Astrocyte (in vitro differentiated cells and primary cell): Measurements from ENCODE around the gene TCERG1. TPM values are rescaled to one million over a fixed set of nuclear protein-coding genes. Genes with fewer than 3 reads are reported as not detected.

Source experiments
- DNase-seq: peaks from one replicate; pipeline ENCODE4 v3.0.0-alpha.2; 2010; ENCODE audit warnings: low read depth
- FAIRE-seq: peaks from 2 replicates; lab custom pipeline; 2011; peaks lifted over from hg19 to GRCh38; lab: Jason Lieb, UNC
- H2AFZ ChIP-seq: 2 replicates; pipeline ENCODE4 v1.6.0; 2012; ENCODE audit warnings: low read depth, low read length, inconsistent platforms
- H3K27ac ChIP-seq: 2 replicates; pipeline ENCODE4 v1.5.1; 2011; ENCODE audit warnings: low read depth, low read length, inconsistent platforms
- H3K27me3 ChIP-seq: 2 replicates; pipeline ENCODE4 v1.6.0; 2011; ENCODE audit warnings: low read length, inconsistent platforms; ENCODE audit not compliant: insufficient read depth
- H3K36me3 ChIP-seq: 2 replicates; pipeline ENCODE4 v1.5.1; 2011; ENCODE audit warnings: low read length, inconsistent platforms; ENCODE audit not compliant: insufficient read depth
- H3K4me1 ChIP-seq: 2 replicates; pipeline ENCODE4 v1.5.1; 2011; ENCODE audit warnings: low read length, inconsistent platforms; ENCODE audit not compliant: insufficient read depth
- H3K4me2 ChIP-seq: 2 replicates; pipeline ENCODE4 v1.6.0; 2012; ENCODE audit warnings: low read length, inconsistent platforms
- H3K4me3 ChIP-seq: 2 replicates; pipeline ENCODE4 v1.5.1; 2011; ENCODE audit warnings: low read depth, mild to moderate bottlenecking, low read length, inconsistent platforms; ENCODE audit not compliant: insufficient read depth
- H3K79me2 ChIP-seq: 2 replicates; pipeline ENCODE4 v1.6.0; 2012; ENCODE audit warnings: mild to moderate bottlenecking, low read length, inconsistent platforms; ENCODE audit not compliant: insufficient read depth
- H3K9ac ChIP-seq: 2 replicates; pipeline ENCODE4 v1.6.0; 2012; ENCODE audit warnings: mild to moderate bottlenecking, low read length, inconsistent platforms
- H3K9me3 ChIP-seq: 2 replicates; pipeline ENCODE4 v1.5.1; 2012; ENCODE audit warnings: low read depth, mild to moderate bottlenecking, low read length, inconsistent platforms; ENCODE audit not compliant: insufficient read depth
- H4K20me1 ChIP-seq: 2 replicates; pipeline ENCODE4 v1.6.0; 2012; ENCODE audit warnings: low read length, inconsistent platforms; ENCODE audit not compliant: insufficient read depth
- H3K27ac Mint-ChIP-seq: one replicate; pipeline ENCODE4 v1.8.0; 2021; ENCODE audit warnings: mild to moderate bottlenecking, mixed read lengths; ENCODE audit not compliant: unreplicated experiment
- H3K27me3 Mint-ChIP-seq: one replicate; pipeline ENCODE4 v1.8.0; 2021; ENCODE audit warnings: low read depth, mixed read lengths; ENCODE audit not compliant: unreplicated experiment
- H3K36me3 Mint-ChIP-seq: one replicate; pipeline ENCODE4 v1.8.0; 2021; ENCODE audit warnings: low read depth, mixed read lengths; ENCODE audit not compliant: unreplicated experiment
- H3K4me1 Mint-ChIP-seq: one replicate; pipeline ENCODE4 v1.8.0; 2021; ENCODE audit warnings: low read depth, mixed read lengths; ENCODE audit not compliant: unreplicated experiment
- H3K4me3 Mint-ChIP-seq: one replicate; pipeline ENCODE4 v1.8.0; 2021; ENCODE audit warnings: mild to moderate bottlenecking, moderate library complexity, mixed read lengths; ENCODE audit not compliant: unreplicated experiment
- H3K9me3 Mint-ChIP-seq: one replicate; pipeline ENCODE4 v1.8.0; 2021; ENCODE audit warnings: mild to moderate bottlenecking, mixed read lengths; ENCODE audit not compliant: unreplicated experiment
- CTCF ChIP-seq: IDR thresholded peaks from 2 replicates; pipeline ENCODE4 v1.5.1; 2011; ENCODE audit warnings: low read depth, mild to moderate bottlenecking, inconsistent platforms, low read length, moderate library complexity; ENCODE audit not compliant: insufficient read depth
- EZH2 ChIP-seq: IDR thresholded peaks from 2 replicates; pipeline ENCODE4 v1.6.1; 2012; ENCODE audit warnings: mild to moderate bottlenecking, low read length, inconsistent platforms; ENCODE audit not compliant: insufficient read depth
- total RNA-seq: library from RNA; stranded (reverse); gene quantifications from 2 replicates; pipeline ENCODE4 v1.2.1, GENCODE V29; 2021

Gene TCERG1
- total RNA-seq, 1 donor from 2014 or later = 66.0 TPM

- peaks cover 9% of the 10 kb centered on the region for H3K36me3 Mint-ChIP-seq
These were observed 28.8 kb downstream of the TCERG1 start for GRCh38 chr5:146475906-146476305.

GRCh38 chr5:146482775-146483174 is 35.6 kb downstream of the TCERG1 start:
- no peak for FAIRE-seq

More at GRCh38 chr5:146475906-146476305, 28.8 kb downstream of the TCERG1 start:
- Histone ChIP-seq H2AFZ (no peak overlapping the region), H3K4me1 (no peaks in the 10 kb centered on the region), H3K79me2 (peaks cover 22% of the 10 kb centered on the region), H3K27ac (no peak overlapping the region), H3K9ac (no peak overlapping the region), H4K20me1 (peaks cover 13% of the 10 kb centered on the region), H3K4me3 (no peak overlapping the region), H3K9me3 (no peaks in the 10 kb centered on the region), H3K36me3 (peaks cover 41% of the 10 kb centered on the region), H3K4me2 (no peak overlapping the region), H3K27me3 (no peaks in the 10 kb centered on the region)
- Mint-ChIP-seq H3K9me3 (no peaks in the 10 kb centered on the region), H3K4me3 (no peak overlapping the region), H3K4me1 (peaks cover 4% of the 10 kb centered on the region), H3K27me3 (no peaks in the 10 kb centered on the region), H3K27ac (no peak overlapping the region)
- FAIRE-seq = no peak
- no peak for TF ChIP-seq EZH2
- no peak for DNase-seq

GRCh38 chr5:146484714-146485391 is 37.7 kb downstream of the TCERG1 start:
- DNase-seq (no peak), FAIRE-seq (no peak)
- Mint-ChIP-seq H3K4me3 (no peak overlapping the region), H3K4me1 (no peaks in the 10 kb centered on the region), H3K27me3 (no peaks in the 10 kb centered on the region), H3K9me3 (no peaks in the 10 kb centered on the region), H3K27ac (no peak overlapping the region), H3K36me3 (no peaks in the 10 kb centered on the region)
- no peak overlapping the region for H3K27ac ChIP-seq
- no peak overlapping the region for H3K4me2 ChIP-seq
- no peaks in the 10 kb centered on the region for H3K4me1 ChIP-seq
- H3K9me3 ChIP-seq = no peaks in the 10 kb centered on the region
- no peak overlapping the region for H2AFZ ChIP-seq
- H3K27me3 ChIP-seq = no peaks in the 10 kb centered on the region
- H3K4me3 ChIP-seq = no peak overlapping the region
- H3K36me3 ChIP-seq = peaks cover 53% of the 10 kb centered on the region
- H3K9ac ChIP-seq = no peak overlapping the region
- TF ChIP-seq CTCF = no peak
- no peak for TF ChIP-seq EZH2
- H4K20me1 ChIP-seq = no peaks in the 10 kb centered on the region
- peaks cover 2% of the 10 kb centered on the region for H3K79me2 ChIP-seq

More at GRCh38 chr5:146482775-146483174, 35.6 kb downstream of the TCERG1 start:
- Histone ChIP-seq H3K4me2 (no peak overlapping the region), H3K4me1 (no peaks in the 10 kb centered on the region), H3K79me2 (peaks cover 6% of the 10 kb centered on the region), H3K27ac (no peak overlapping the region), H3K9me3 (no peaks in the 10 kb centered on the region), H3K36me3 (peaks cover 46% of the 10 kb centered on the region), H3K4me3 (no peak overlapping the region), H2AFZ (no peak overlapping the region), H3K9ac (no peak overlapping the region), H3K27me3 (no peaks in the 10 kb centered on the region), H4K20me1 (no peaks in the 10 kb centered on the region)
- Mint-ChIP-seq H3K4me1 (no peaks in the 10 kb centered on the region), H3K9me3 (no peaks in the 10 kb centered on the region), H3K27me3 (no peaks in the 10 kb centered on the region), H3K36me3 (no peaks in the 10 kb centered on the region), H3K27ac (no peak overlapping the region), H3K4me3 (no peak overlapping the region)
- no peak for DNase-seq
- TF ChIP-seq CTCF (no peak), EZH2 (no peak)
